Activated T-cell treated with anti-CD3 and anti-CD28 coated beads for 24 hours (primary cell): ENCODE data around the gene ZEB2.

Experiments used
- DNase-seq: peaks from one replicate; pipeline ENCODE4 v3.0.0-alpha.2; 2020; ENCODE audit warnings: low read depth

Gene ZEB2

GRCh38 chr2:144512891-144513351 lies 7.0 kb downstream of the ZEB2 start:
- no peak for DNase-seq

- DNase-seq, result no peak
Observed at GRCh38 chr2:144512470-144512869, 7.4 kb downstream of the ZEB2 start.

GRCh38 chr2:144511937-144512336 lies 8.0 kb downstream of the ZEB2 start:
- DNase-seq, result no peak

GRCh38 chr2:144511226-144511810 lies 8.6 kb downstream of the ZEB2 start:
- no peak for DNase-seq

GRCh38 chr2:144510294-144510991 lies 9.5 kb downstream of the ZEB2 start:
- no peak for DNase-seq

GRCh38 chr2:144509879-144510221 lies 10.1 kb downstream of the ZEB2 start:
- no peak for DNase-seq

- DNase-seq, result no peak
Observed at GRCh38 chr2:144509001-144509878, 10.7 kb downstream of the ZEB2 start.

GRCh38 chr2:144508172-144508851 lies 11.6 kb downstream of the ZEB2 start:
- no peak for DNase-seq

GRCh38 chr2:144507441-144508171 lies 12.3 kb downstream of the ZEB2 start:
- DNase-seq, result no peak

- no peak for DNase-seq
Observed at GRCh38 chr2:144505245-144505831, 14.6 kb downstream of the ZEB2 start.

GRCh38 chr2:144504218-144504641 lies 15.7 kb downstream of the ZEB2 start:
- no peak for DNase-seq

GRCh38 chr2:144503242-144503641 lies 16.7 kb downstream of the ZEB2 start:
- DNase-seq, result no peak

- DNase-seq, result no peak
Observed at GRCh38 chr2:144502369-144502768, 17.6 kb downstream of the ZEB2 start.

GRCh38 chr2:144501627-144502026 lies 18.3 kb downstream of the ZEB2 start:
- DNase-seq, result no peak

- no peak for DNase-seq
Observed at GRCh38 chr2:144501118-144501517, 18.8 kb downstream of the ZEB2 start.

- DNase-seq, result no peak
Observed at GRCh38 chr2:144500563-144500962, 19.4 kb downstream of the ZEB2 start.

- no peak for DNase-seq
Observed at GRCh38 chr2:144498277-144498676, 21.6 kb downstream of the ZEB2 start.

GRCh38 chr2:144496977-144497598 lies 22.8 kb downstream of the ZEB2 start:
- no peak for DNase-seq

- DNase-seq, result no peak
Observed at GRCh38 chr2:144496092-144496976, 23.6 kb downstream of the ZEB2 start.
